AG04450 (cell line): Measurements from ENCODE around the gene TADA2A. TPM values are rescaled to one million over a fixed set of nuclear protein-coding genes. Genes with fewer than 3 reads are reported as not detected.

Source experiments
- CTCF ChIA-PET: fragments of 300-600, 350-600 bp; formaldehyde crosslinking; extraction: SDS; loops from one replicate; lab custom pipeline; 2022; ENCODE audit warnings: antibody characterized with exemption, inconsistent platforms; lab: Charles Lee
- POLR2A ChIA-PET: fragments of 350-600 bp; formaldehyde crosslinking; extraction: SDS; loops from one replicate; lab custom pipeline; 2021; ENCODE audit warnings: antibody characterized with exemption, inconsistent platforms; lab: Yijun Ruan, JAX
- DNase-seq: peaks from one replicate; pipeline ENCODE4 v3.0.0-alpha.2; 2011; ENCODE audit warnings: low read depth, low spot score
- H3K27ac ChIP-seq: one replicate; pipeline ENCODE4 v1.5.1; 2012; ENCODE audit warnings: low read depth, low read length, control low read depth
- H3K27me3 ChIP-seq: one replicate; pipeline ENCODE4 v1.6.0; 2012; ENCODE audit warnings: low read length; ENCODE audit not compliant: control insufficient read depth, insufficient read depth
- H3K4me3 ChIP-seq: 2 replicates; pipeline ENCODE4 v1.5.1; 2011; ENCODE audit warnings: mild to moderate bottlenecking, low read depth, low read length, control low read depth
- H3K9me3 ChIP-seq: 2 replicates; pipeline ENCODE4 v1.5.1; 2012; ENCODE audit warnings: low read length; ENCODE audit not compliant: control insufficient read depth, insufficient read depth
- CTCF ChIP-seq: IDR thresholded peaks from 2 replicates; pipeline ENCODE4 v1.5.1; 2011; ENCODE audit warnings: low read depth, low read length, control low read depth, inconsistent platforms
- polyA plus RNA-seq: library from polyadenylated mRNA; depleted of rRNA; stranded (reverse); fragments of >200 nt; gene quantifications from 2 replicates; pipeline ENCODE4 v1.2.3, GENCODE V29; 2011

Gene TADA2A
- polyA plus RNA-seq, 1 experiment = 21.4 TPM

- no peak for DNase-seq
- Histone ChIP-seq H3K27ac (no peak overlapping the region), H3K9me3 (no peaks in the 10 kb centered on the region; the same call in 1 of the 2 replicates), H3K27me3 (no peaks in the 10 kb centered on the region), H3K4me3 (no peak overlapping the region)
- ChIA-PET CTCF (interaction anchor here (1.0 kb wide), 1 partner anchor 11 kb away, joined by 8 read pairs; no protein-coding TSS in a partner anchor), POLR2A (interaction anchor here (0.7 kb wide), 1 partner anchor 12 kb away, joined by 4 read pairs; no protein-coding TSS in a partner anchor)
- no peak for TF ChIP-seq CTCF
These were observed 88.3 kb downstream of the TADA2A start for GRCh38 chr17:37494971-37495370.

GRCh38 chr17:37500378-37500777, 93.7 kb downstream of the TADA2A start:
- Histone ChIP-seq H3K27ac (no peak overlapping the region), H3K4me3 (no peak overlapping the region), H3K27me3 (no peaks in the 10 kb centered on the region), H3K9me3 (no peaks in the 10 kb centered on the region)
- CTCF ChIA-PET = interaction anchor here (0.6 kb wide), 1 partner anchor 127 kb away, joined by 3 read pairs; no protein-coding TSS in a partner anchor
- TF ChIP-seq CTCF = no peak
- DNase-seq = no peak
- POLR2A ChIA-PET = no interaction called here

DNA sequence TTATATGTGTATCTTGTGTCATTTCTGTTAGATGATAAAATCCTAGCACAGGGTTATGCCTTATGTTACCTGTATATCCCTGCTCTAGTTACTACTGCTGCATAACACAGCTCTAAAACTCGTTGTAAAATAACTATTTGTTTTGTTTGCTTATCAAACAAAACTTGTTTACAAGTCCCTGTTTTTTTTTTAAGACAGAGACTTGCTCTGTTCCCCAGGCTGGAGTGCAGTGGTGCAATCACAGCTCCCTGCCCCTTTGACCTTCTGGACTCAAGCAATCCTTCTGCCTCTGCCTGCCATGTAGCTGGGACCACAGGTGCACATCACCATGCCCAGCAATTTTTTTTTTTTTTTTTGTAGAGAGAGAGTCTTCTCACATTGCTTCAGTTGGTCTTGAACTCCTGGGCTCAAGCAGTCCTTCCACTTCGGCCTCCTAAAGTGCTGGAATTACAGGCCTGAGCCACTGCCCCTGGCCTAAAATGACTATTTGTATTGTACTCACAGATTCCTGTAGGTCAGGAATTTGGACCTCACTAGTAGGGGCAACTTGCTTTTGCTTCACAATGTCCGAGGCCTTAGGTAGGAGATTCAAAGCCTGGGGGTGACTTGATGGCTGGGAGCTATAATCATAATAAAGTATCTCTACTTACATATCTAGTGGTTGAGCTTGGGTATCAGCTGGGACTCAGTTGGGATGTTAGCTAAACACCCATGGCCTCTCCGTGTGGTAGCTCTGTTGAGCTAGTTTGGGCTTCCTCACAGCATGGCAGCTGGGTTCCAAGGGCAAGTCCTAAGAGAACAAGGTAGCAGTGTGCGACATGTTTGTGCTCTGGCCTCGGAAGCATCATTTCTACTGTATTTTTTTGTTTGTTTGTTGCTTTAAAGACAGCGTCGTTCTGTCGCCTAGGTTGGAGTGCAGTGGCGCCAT, 95.6 kb downstream of the TADA2A start:
- H3K27me3 ChIP-seq = no peaks in the 10 kb centered on the region
- CTCF ChIA-PET = interaction anchor here (1.1 kb wide), 1 partner anchor 11 kb away, joined by 4 read pairs; no protein-coding TSS in a partner anchor
- POLR2A ChIA-PET = no interaction called here

DNA sequence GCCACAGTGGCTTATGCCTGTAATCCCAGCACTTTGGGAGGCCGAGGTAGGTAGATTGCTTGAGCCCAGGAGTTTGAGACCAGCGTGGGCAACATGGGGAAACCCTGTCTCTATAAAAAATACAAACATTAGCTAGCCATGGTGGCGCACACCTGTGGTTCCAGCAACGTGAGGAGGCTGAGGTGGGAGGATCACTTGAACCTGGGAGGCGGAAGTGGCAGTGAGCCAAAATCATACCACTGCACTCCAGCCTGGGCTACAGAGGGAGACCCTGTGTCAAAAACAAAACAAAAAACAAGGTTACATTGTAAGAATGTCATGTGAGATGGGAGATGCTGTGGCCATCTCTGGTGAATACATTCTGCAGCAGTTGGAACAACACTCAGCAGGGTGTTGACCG, 96.5 kb downstream of the TADA2A start:
- Histone ChIP-seq H3K27ac (no peak overlapping the region), H3K27me3 (no peaks in the 10 kb centered on the region), H3K4me3 (no peak overlapping the region), H3K9me3 (no peaks in the 10 kb centered on the region)
- no peak for TF ChIP-seq CTCF
- CTCF ChIA-PET = no interaction called here
- DNase-seq = no peak
- POLR2A ChIA-PET = no interaction called here

More for the DNA sequence above, 95.6 kb downstream of the TADA2A start:
- no peak for TF ChIP-seq CTCF
- Histone ChIP-seq H3K4me3 (no peak overlapping the region), H3K9me3 (no peaks in the 10 kb centered on the region), H3K27ac (peak overlapping the region; percentile 11)
- DNase-seq = no peak

GRCh38 chr17:37505333-37505732, 98.6 kb downstream of the TADA2A start:
- CTCF ChIA-PET = interaction anchor here (0.5 kb wide), 1 partner anchor 33 kb away, joined by 5 read pairs; no protein-coding TSS in a partner anchor
- Histone ChIP-seq H3K27me3 (no peaks in the 10 kb centered on the region), H3K27ac (no peak overlapping the region), H3K4me3 (no peak overlapping the region), H3K9me3 (peaks cover 3% of the 10 kb centered on the region; the same call in 1 of the 2 replicates)
- TF ChIP-seq CTCF = no peak
- POLR2A ChIA-PET = no interaction called here
- DNase-seq = no peak
